MCF 10A (cell line): ENCODE results near the gene CCNJL. TPM values are rescaled to one million over a fixed set of nuclear protein-coding genes. Genes with fewer than 3 reads are reported as not detected.
"Not testable (repeated sequence)": the region's sequence is repeated elsewhere in the genome, so short reads cannot be mapped to it uniquely, and the experiment has no call there.

Source experiments
- BruUV-seq: library from RNA; stranded (reverse); fragments of 400-500 nt; replicated peaks from 2 replicates; lab custom pipeline; 2021; lab: Mats Ljungman, UMichigan
- CTCF ChIA-PET: fragments of 300-600 bp; sonication (Branson Sonifier 250); formaldehyde crosslinking; extraction: SDS; loops from one replicate; lab custom pipeline; 2021; ENCODE audit warnings: antibody characterized with exemption, inconsistent platforms; lab: Yijun Ruan, JAX
- POLR2A ChIA-PET: fragments of 300-600, 350-650 bp; sonication (Branson Sonifier 250); formaldehyde crosslinking; extraction: SDS; loops from one replicate; lab custom pipeline; 2020; ENCODE audit warnings: antibody characterized with exemption, inconsistent platforms; lab: Yijun Ruan, JAX
- DNase-seq: peaks from one replicate; pipeline ENCODE4 v3.0.0-alpha.2; 2018; ENCODE audit not compliant: unreplicated experiment
- H3K27ac Mint-ChIP-seq: one replicate; pipeline ENCODE4 v1.8.0; 2022; ENCODE audit warnings: mild to moderate bottlenecking, low read depth, mixed read lengths; ENCODE audit not compliant: unreplicated experiment
- H3K27me3 Mint-ChIP-seq: one replicate; pipeline ENCODE4 v1.8.0; 2022; ENCODE audit warnings: mixed read lengths; ENCODE audit not compliant: insufficient read depth, unreplicated experiment
- H3K36me3 Mint-ChIP-seq: one replicate; pipeline ENCODE4 v1.8.0; 2022; ENCODE audit warnings: mild to moderate bottlenecking, moderate library complexity, mixed read lengths; ENCODE audit not compliant: insufficient read depth, unreplicated experiment
- H3K4me1 Mint-ChIP-seq: one replicate; pipeline ENCODE4 v1.8.0; 2022; ENCODE audit warnings: mixed read lengths; ENCODE audit not compliant: insufficient read depth, unreplicated experiment
- H3K4me3 Mint-ChIP-seq: one replicate; pipeline ENCODE4 v1.8.0; 2022; ENCODE audit warnings: mild to moderate bottlenecking, moderate library complexity, mixed read lengths; ENCODE audit not compliant: unreplicated experiment
- H3K9me3 Mint-ChIP-seq: one replicate; pipeline ENCODE4 v1.8.0; 2022; ENCODE audit warnings: mixed read lengths; ENCODE audit not compliant: unreplicated experiment
- CTCF ChIP-seq: fragments of 200-600 bp; IDR thresholded peaks from one replicate; pipeline ENCODE4 v1.8.0; 2022; ENCODE audit warnings: antibody characterized with exemption, mild to moderate bottlenecking; ENCODE audit not compliant: unreplicated experiment
- intact Hi-C: fragments of 100-400 bp; cut with micrococcal nuclease; formaldehyde crosslinking; loops from 2 replicates; pipeline ENCODE4 v1.14.1; 2022
- total RNA-seq: library from RNA; stranded (reverse); gene quantifications from 2 replicates; pipeline ENCODE4 v1.2.3, GENCODE V29; 2022

Gene CCNJL
- total RNA-seq, 1 experiment from 2014 or later = 3.6 TPM

GRCh38 chr5:160347448-160347847 is 35.1 kb upstream of the CCNJL start:
- no TSS peak for BruUV-seq
- intact Hi-C loops = no loop called here
- POLR2A ChIA-PET = no interaction called here

GRCh38 chr5:160342413-160342941 is 30.1 kb upstream of the CCNJL start:
- intact Hi-C loops = no loop called here
- peak; percentile 72 for DNase-seq
- H3K36me3 Mint-ChIP-seq = peaks cover 6% of the 10 kb centered on the region
- H3K27ac Mint-ChIP-seq = no peak overlapping the region
- no peaks in the 10 kb centered on the region for H3K27me3 Mint-ChIP-seq
- no TSS peak for BruUV-seq
- no peak for TF ChIP-seq CTCF
- no peaks in the 10 kb centered on the region for H3K4me1 Mint-ChIP-seq
- no peak overlapping the region for H3K4me3 Mint-ChIP-seq
- ChIA-PET POLR2A (interaction anchor here (0.6 to 3.0 kb wide), 14 partner anchors 8 to 1708 kb away, joined by 3 to 17 read pairs (median 3); partner anchors contain the start of genes PTTG1 and TTC1), CTCF (interaction anchor here (0.6 to 9.8 kb wide), 32 partner anchors 10 to 1457 kb away, joined by 3 to 317 read pairs (median 4); partner anchors contain the start of genes C1QTNF2 and FABP6)
- H3K9me3 Mint-ChIP-seq = no peaks in the 10 kb centered on the region

More at GRCh38 chr5:160347448-160347847, 35.1 kb upstream of the CCNJL start:
- H3K36me3 Mint-ChIP-seq = peaks cover 6% of the 10 kb centered on the region
- no peak for TF ChIP-seq CTCF
- no peaks in the 10 kb centered on the region for H3K27me3 Mint-ChIP-seq
- H3K4me1 Mint-ChIP-seq = no peaks in the 10 kb centered on the region
- DNase-seq = no peak
- H3K9me3 Mint-ChIP-seq = no peaks in the 10 kb centered on the region
- CTCF ChIA-PET = interaction anchor here (0.6 to 9.8 kb wide), 12 partner anchors 15 to 1074 kb away, joined by 3 to 317 read pairs (median 36); no protein-coding TSS in a partner anchor
- H3K4me3 Mint-ChIP-seq = no peak overlapping the region
- H3K27ac Mint-ChIP-seq = no peak overlapping the region

GRCh38 chr5:160341309-160341870 is 29.0 kb upstream of the CCNJL start:
- POLR2A ChIA-PET = interaction anchor here (0.6 to 1.6 kb wide), 2 partner anchors 18 to 143 kb away, joined by 3 to 7 read pairs; no protein-coding TSS in a partner anchor
- CTCF ChIA-PET = interaction anchor here (0.7 to 9.8 kb wide), 11 partner anchors 9 to 1077 kb away, joined by 3 to 317 read pairs (median 4); no protein-coding TSS in a partner anchor

GRCh38 chr5:160340513-160340912 is 28.1 kb upstream of the CCNJL start:
- BruUV-seq, H3K4me3 Mint-ChIP-seq, DNase-seq, H3K9me3 Mint-ChIP-seq, H3K4me1 Mint-ChIP-seq, intact Hi-C loops, H3K27me3 Mint-ChIP-seq, POLR2A ChIA-PET, H3K36me3 Mint-ChIP-seq, H3K27ac Mint-ChIP-seq: not testable (repeated sequence)
- CTCF ChIA-PET = interaction anchor here (0.7 to 8.2 kb wide), 2 partner anchors 16 to 97 kb away, joined by 3 to 197 read pairs; no protein-coding TSS in a partner anchor

More at GRCh38 chr5:160341309-160341870, 29.0 kb upstream of the CCNJL start:
- BruUV-seq = no TSS peak
- Mint-ChIP-seq H3K27ac (no peak overlapping the region), H3K4me1 (no peaks in the 10 kb centered on the region), H3K27me3 (no peaks in the 10 kb centered on the region), H3K9me3 (no peaks in the 10 kb centered on the region), H3K4me3 (no peak overlapping the region), H3K36me3 (peaks cover 6% of the 10 kb centered on the region)
- no peak for DNase-seq
- no peak for TF ChIP-seq CTCF
- intact Hi-C loops = no loop called here
